H9 (cell line): Measurements from ENCODE around the gene BBS10. TPM values are rescaled to one million over a fixed set of nuclear protein-coding genes. Genes with fewer than 3 reads are reported as not detected.

Experiments
- DNase-seq: peaks from one replicate; pipeline ENCODE4 v3.0.0-alpha.2; 2017
- H2AFZ ChIP-seq: one replicate; pipeline ENCODE4 v1.6.1; 2013; ENCODE audit warnings: mild to moderate bottlenecking, low read length, control low read depth, moderate library complexity
- H2AK5ac ChIP-seq: 2 replicates; pipeline ENCODE4 v1.6.1; 2013; ENCODE audit warnings: low read length, control low read depth, mixed read lengths; ENCODE audit not compliant: insufficient read length
- H2BK120ac ChIP-seq: one replicate; pipeline ENCODE4 v1.6.1; 2013; ENCODE audit warnings: low read depth, mild to moderate bottlenecking, low read length, control low read depth, inconsistent platforms; ENCODE audit not compliant: poor library complexity, severe bottlenecking
- H2BK12ac ChIP-seq: 2 replicates; pipeline ENCODE4 v1.6.1; 2013; ENCODE audit warnings: low read length, control low read depth, mixed read lengths, low read depth; ENCODE audit not compliant: insufficient read length
- H2BK15ac ChIP-seq: 2 replicates; pipeline ENCODE4 v1.6.1; 2013; ENCODE audit warnings: low read depth, low read length, control low read depth
- H2BK20ac ChIP-seq: one replicate; pipeline ENCODE4 v1.6.1; 2013; ENCODE audit warnings: low read depth, mild to moderate bottlenecking, low read length, control low read depth, inconsistent platforms; ENCODE audit not compliant: poor library complexity, severe bottlenecking
- H2BK5ac ChIP-seq: 2 replicates; pipeline ENCODE4 v1.6.1; 2013; ENCODE audit warnings: low read length, control low read depth, mixed read lengths; ENCODE audit not compliant: insufficient read length
- H3K14ac ChIP-seq: 2 replicates; pipeline ENCODE4 v1.6.1; 2013; ENCODE audit warnings: low read length, control low read depth; ENCODE audit not compliant: insufficient read depth
- H3K18ac ChIP-seq: 2 replicates; pipeline ENCODE4 v1.6.1; 2013; ENCODE audit warnings: low read depth, mild to moderate bottlenecking, mixed read lengths, low read length, control low read depth; ENCODE audit not compliant: insufficient read length
- H3K23ac ChIP-seq: 2 replicates; pipeline ENCODE4 v1.6.1; 2013; ENCODE audit warnings: low read length, control low read depth, mixed read lengths, low read depth; ENCODE audit not compliant: insufficient read length
- H3K23me2 ChIP-seq: 2 replicates; pipeline ENCODE4 v1.6.1; 2013; ENCODE audit warnings: low read depth, mild to moderate bottlenecking, mixed read lengths, low read length, control low read depth; ENCODE audit not compliant: insufficient read length, poor library complexity, severe bottlenecking
- H3K27ac ChIP-seq: 2 replicates; pipeline ENCODE4 v1.5.1; 2013; ENCODE audit warnings: low read length, control low read depth, mixed read lengths, low read depth; ENCODE audit not compliant: insufficient read length
- H3K27me3 ChIP-seq: 2 replicates; pipeline ENCODE4 v1.6.1; 2013; ENCODE audit warnings: low read length, control low read depth, inconsistent platforms; ENCODE audit not compliant: insufficient read depth
- H3K4ac ChIP-seq: 2 replicates; pipeline ENCODE4 v1.6.1; 2013; ENCODE audit warnings: low read depth, mild to moderate bottlenecking, control low read depth, inconsistent platforms, low read length, moderate library complexity
- H3K4me1 ChIP-seq: 2 replicates; pipeline ENCODE4 v1.6.1; 2013; ENCODE audit warnings: low read length, control low read depth, inconsistent platforms; ENCODE audit not compliant: insufficient read depth
- H3K4me2 ChIP-seq: 2 replicates; pipeline ENCODE4 v1.6.1; 2013; ENCODE audit warnings: low read length, control low read depth, mixed read lengths; ENCODE audit not compliant: insufficient read length, insufficient read depth
- H3K56ac ChIP-seq: 2 replicates; pipeline ENCODE4 v1.6.1; 2013; ENCODE audit warnings: low read depth, mild to moderate bottlenecking, mixed read lengths, low read length, control low read depth; ENCODE audit not compliant: insufficient read length
- H3K79me1 ChIP-seq: 2 replicates; pipeline ENCODE4 v1.6.1; 2013; ENCODE audit warnings: low read depth, mild to moderate bottlenecking, moderate library complexity, low read length, control low read depth, inconsistent platforms; ENCODE audit not compliant: insufficient read depth, poor library complexity, severe bottlenecking
- H3K79me2 ChIP-seq: 2 replicates; pipeline ENCODE4 v1.6.1; 2013; ENCODE audit warnings: low read length, control low read depth, inconsistent platforms; ENCODE audit not compliant: insufficient read depth
- H3K9ac ChIP-seq: 2 replicates; pipeline ENCODE4 v1.6.1; 2013; ENCODE audit warnings: low read length, control low read depth, mixed read lengths; ENCODE audit not compliant: insufficient read length; ENCODE audit errors: extremely low read depth
- H3K9me3 ChIP-seq: one replicate; pipeline ENCODE4 v1.6.1; 2013; ENCODE audit warnings: low read depth, low read length, inconsistent platforms; ENCODE audit not compliant: control insufficient read depth
- H3T11ph ChIP-seq: one replicate; pipeline ENCODE4 v1.6.1; 2013; ENCODE audit warnings: mild to moderate bottlenecking, low read length, control low read depth, inconsistent platforms
- H4K20me1 ChIP-seq: one replicate; pipeline ENCODE4 v1.6.1; 2013; ENCODE audit not compliant: control insufficient read depth, insufficient read length, insufficient read depth
- H4K5ac ChIP-seq: 2 replicates; pipeline ENCODE4 v1.6.1; 2013; ENCODE audit warnings: low read depth, mild to moderate bottlenecking, mixed read lengths, low read length, control low read depth; ENCODE audit not compliant: insufficient read length
- H4K8ac ChIP-seq: replicated peaks from 2 replicates; pipeline ENCODE4 v1.6.1; 2013; ENCODE audit warnings: low read length, control low read depth, mixed read lengths, low read depth; ENCODE audit not compliant: insufficient read length
- H4K91ac ChIP-seq: 2 replicates; pipeline ENCODE4 v1.6.1; 2013; ENCODE audit warnings: low read depth, mild to moderate bottlenecking, moderate library complexity, mixed read lengths, low read length, control low read depth; ENCODE audit not compliant: insufficient read length
- H3K27ac Mint-ChIP-seq, 3 experiments: 2 replicates in 2 of 3; 3 replicates in 1 of 3; pipeline ENCODE4 v1.8.0; 2020 to 2021; ENCODE audit warnings: mixed read lengths in 3 of 3, mild to moderate bottlenecking in 1 of 3, moderate library complexity in 1 of 3
- H3K27me3 Mint-ChIP-seq: 2 replicates; pipeline ENCODE4 v1.8.0; 2021; ENCODE audit warnings: low read depth, mild to moderate bottlenecking, moderate library complexity, mixed read lengths
- H3K36me3 Mint-ChIP-seq, 3 experiments: 2 replicates in 2 of 3; 3 replicates in 1 of 3; pipeline ENCODE4 v1.8.0; 2020 to 2021; ENCODE audit warnings: low read depth in 3 of 3, mixed read lengths in 3 of 3; ENCODE audit not compliant: insufficient read depth in 1 of 3
- H3K4me1 Mint-ChIP-seq, 2 experiments: 2 replicates each; pipeline ENCODE4 v1.8.0; 2020; ENCODE audit warnings: mixed read lengths in 2 of 2
- H3K4me3 Mint-ChIP-seq, 2 experiments: 2 replicates in 1 of 2; 3 replicates in 1 of 2; pipeline ENCODE4 v1.8.0; 2020 to 2021; ENCODE audit warnings: mild to moderate bottlenecking in 2 of 2, mixed read lengths in 2 of 2, moderate library complexity in 1 of 2
- H3K9me3 Mint-ChIP-seq, 2 experiments: 2 replicates in 1 of 2; 3 replicates in 1 of 2; pipeline ENCODE4 v1.8.0; 2020; ENCODE audit warnings: mild to moderate bottlenecking in 2 of 2, mixed read lengths in 2 of 2, moderate library complexity in 1 of 2
- WGBS: extraction: QIAGEN DNeasy Blood & Tissue Kit; methylation state at CpG from one replicate; pipeline ENCODE4 v1.1.7; 2013; ENCODE audit warnings: missing lambda C conversion rate, low lambda C conversion rate, mixed read lengths; ENCODE audit not compliant: insufficient read length; ENCODE audit errors: extremely low coverage; 5-methylcytosine and 5-hydroxymethylcytosine counted together
- total RNA-seq: library from RNA; stranded (reverse); gene quantifications from 2 replicates; pipeline ENCODE4 v1.2.1, GENCODE V29; 2021
- TF ChIP-seq, protein P1 (sequence below): fragments of 200-600 bp; sonication (generic); conservative IDR thresholded peaks from 3 replicates; pipeline ENCODE4 v1.8.0; 2021; ENCODE audit warnings: antibody characterized with exemption, mild to moderate bottlenecking

Gene BBS10
- total RNA-seq, 1 experiment from 2014 or later: 6.6 TPM

- Mint-ChIP-seq H3K27ac (no peak overlapping the region), H3K4me3 (no peak overlapping the region), H3K27me3 (no peaks in the 10 kb centered on the region), H3K36me3 (peaks cover 4 to 24% (median 7%) of the 10 kb centered on the region in 3 experiments; a peak in 4 of 7 replicates), H3K4me1 (peaks cover 22 to 28% of the 10 kb centered on the region in 2 experiments), H3K9me3 (peaks cover 4 to 17% of the 10 kb centered on the region in 2 experiments)
- Histone ChIP-seq H2BK120ac (no peak overlapping the region), H3K79me1 (no peaks in the 10 kb centered on the region), H3K14ac (no peak overlapping the region), H2BK15ac (no peak overlapping the region), H3K79me2 (no peaks in the 10 kb centered on the region), H2BK12ac (no peak overlapping the region), H4K20me1 (no peaks in the 10 kb centered on the region), H2AFZ (no peak overlapping the region), H4K91ac (no peak overlapping the region), H3K9ac (no peak overlapping the region), H3K23me2 (no peaks in the 10 kb centered on the region), H3T11ph (no peak overlapping the region), H4K5ac (no peak overlapping the region), H2BK5ac (no peak overlapping the region), H3K23ac (no peak overlapping the region), H3K56ac (no peak overlapping the region), H2BK20ac (no peak overlapping the region), H3K4me2 (no peak overlapping the region), H3K27me3 (no peaks in the 10 kb centered on the region), H3K4me1 (0 out of 2 replicates have a peak, but pooled peaks cover 2% of the 10 kb centered on the region), H4K8ac (no peak overlapping the region), H3K27ac (no peak overlapping the region), H2AK5ac (no peak overlapping the region), H3K4ac (no peak overlapping the region), H3K18ac (no peak overlapping the region), H3K9me3 (no peaks in the 10 kb centered on the region)
- TF ChIP-seq, protein P1, sequence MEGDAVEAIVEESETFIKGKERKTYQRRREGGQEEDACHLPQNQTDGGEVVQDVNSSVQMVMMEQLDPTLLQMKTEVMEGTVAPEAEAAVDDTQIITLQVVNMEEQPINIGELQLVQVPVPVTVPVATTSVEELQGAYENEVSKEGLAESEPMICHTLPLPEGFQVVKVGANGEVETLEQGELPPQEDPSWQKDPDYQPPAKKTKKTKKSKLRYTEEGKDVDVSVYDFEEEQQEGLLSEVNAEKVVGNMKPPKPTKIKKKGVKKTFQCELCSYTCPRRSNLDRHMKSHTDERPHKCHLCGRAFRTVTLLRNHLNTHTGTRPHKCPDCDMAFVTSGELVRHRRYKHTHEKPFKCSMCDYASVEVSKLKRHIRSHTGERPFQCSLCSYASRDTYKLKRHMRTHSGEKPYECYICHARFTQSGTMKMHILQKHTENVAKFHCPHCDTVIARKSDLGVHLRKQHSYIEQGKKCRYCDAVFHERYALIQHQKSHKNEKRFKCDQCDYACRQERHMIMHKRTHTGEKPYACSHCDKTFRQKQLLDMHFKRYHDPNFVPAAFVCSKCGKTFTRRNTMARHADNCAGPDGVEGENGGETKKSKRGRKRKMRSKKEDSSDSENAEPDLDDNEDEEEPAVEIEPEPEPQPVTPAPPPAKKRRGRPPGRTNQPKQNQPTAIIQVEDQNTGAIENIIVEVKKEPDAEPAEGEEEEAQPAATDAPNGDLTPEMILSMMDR: no peak
- no CpG with 5 or more reads among the region's 7 CpGs for WGBS
- no peak for DNase-seq
Observed at GRCh38 chr12:76316468-76316867, 31.7 kb downstream of the BBS10 start.
